ENCODE data around the gene VAV1. TPM values are rescaled to one million over a fixed set of nuclear protein-coding genes. Genes with fewer than 3 reads are reported as not detected.
A peak's percentile ranks its signal among the peaks of the same experiment; 100 is the strongest.

Gene VAV1
- total and polyA plus RNA-seq, 12 donors, result 1.1 to 21.1 (median 9.1) TPM

DNA sequence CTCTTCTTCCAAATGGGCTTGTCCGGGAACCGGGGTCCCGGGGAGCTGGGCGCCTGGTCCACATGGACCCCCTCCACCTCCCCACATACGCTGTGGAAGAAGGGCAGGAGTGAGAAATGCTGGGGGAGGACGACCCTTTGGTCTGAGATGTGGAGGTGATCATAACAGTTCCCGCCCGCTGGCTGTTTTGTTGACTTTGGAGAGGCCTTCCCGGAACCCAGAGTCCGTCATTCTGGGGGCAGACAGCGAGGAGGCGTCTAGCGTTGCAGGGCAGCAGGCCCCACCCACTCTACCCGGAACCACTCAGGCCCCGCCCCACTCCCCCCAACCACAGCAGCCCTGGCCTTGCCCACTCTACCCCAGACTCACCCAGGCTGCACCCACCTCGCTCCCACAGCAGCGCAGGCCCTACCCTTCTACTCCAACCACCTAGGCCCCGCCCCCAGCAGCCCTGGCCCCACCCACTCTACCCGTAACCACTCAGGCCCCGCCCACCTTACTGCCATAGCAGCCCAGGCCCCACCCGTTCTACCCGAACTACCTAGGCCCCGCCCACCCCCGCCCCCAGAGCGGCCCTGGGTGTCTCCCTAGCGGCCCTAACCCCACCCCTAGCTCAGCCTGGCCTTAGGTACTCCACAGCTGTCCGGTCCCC lies 42.2 kb upstream of the VAV1 start:
- H3K36me3 ChIP-seq (replicated peaks in 1 of 2), result peaks cover 0 to 19% of the 10 kb centered on the region in 2 donors
- peaks cover 3 to 14% of the 10 kb centered on the region in 2 donors for H3K4me1 ChIP-seq (replicated peaks in 1 of 2)
- intact Hi-C loops (cut with DNase I), result loop anchor here in 1 of 2 donors (10.0 kb wide), 1 partner anchor 205 kb away; no protein-coding TSS in a partner anchor
- H3K4me3 ChIP-seq, result peak overlapping the region in 1 of 4 donors; percentile 16
- peak; percentile 69 to 94 (median 83) for DNase-seq
- 55 to 78% (median 64%) methylated on average over 16 to 27 of the region's 27 CpGs for WGBS, 4 donors
- no peaks in the 10 kb centered on the region for H3K27me3 ChIP-seq
- peak overlapping the region in 2 of 5 donors; percentile 63 to 65 for H3K27ac ChIP-seq
- H3K9me3 ChIP-seq (replicated peaks in 1 of 3), result no peaks in the 10 kb centered on the region
- no peak for TF ChIP-seq POLR2A (IDR thresholded peaks at IDR 0.05)
- TF ChIP-seq, protein P1, sequence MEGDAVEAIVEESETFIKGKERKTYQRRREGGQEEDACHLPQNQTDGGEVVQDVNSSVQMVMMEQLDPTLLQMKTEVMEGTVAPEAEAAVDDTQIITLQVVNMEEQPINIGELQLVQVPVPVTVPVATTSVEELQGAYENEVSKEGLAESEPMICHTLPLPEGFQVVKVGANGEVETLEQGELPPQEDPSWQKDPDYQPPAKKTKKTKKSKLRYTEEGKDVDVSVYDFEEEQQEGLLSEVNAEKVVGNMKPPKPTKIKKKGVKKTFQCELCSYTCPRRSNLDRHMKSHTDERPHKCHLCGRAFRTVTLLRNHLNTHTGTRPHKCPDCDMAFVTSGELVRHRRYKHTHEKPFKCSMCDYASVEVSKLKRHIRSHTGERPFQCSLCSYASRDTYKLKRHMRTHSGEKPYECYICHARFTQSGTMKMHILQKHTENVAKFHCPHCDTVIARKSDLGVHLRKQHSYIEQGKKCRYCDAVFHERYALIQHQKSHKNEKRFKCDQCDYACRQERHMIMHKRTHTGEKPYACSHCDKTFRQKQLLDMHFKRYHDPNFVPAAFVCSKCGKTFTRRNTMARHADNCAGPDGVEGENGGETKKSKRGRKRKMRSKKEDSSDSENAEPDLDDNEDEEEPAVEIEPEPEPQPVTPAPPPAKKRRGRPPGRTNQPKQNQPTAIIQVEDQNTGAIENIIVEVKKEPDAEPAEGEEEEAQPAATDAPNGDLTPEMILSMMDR (IDR thresholded peaks at IDR 0.05), result no peak

DNA sequence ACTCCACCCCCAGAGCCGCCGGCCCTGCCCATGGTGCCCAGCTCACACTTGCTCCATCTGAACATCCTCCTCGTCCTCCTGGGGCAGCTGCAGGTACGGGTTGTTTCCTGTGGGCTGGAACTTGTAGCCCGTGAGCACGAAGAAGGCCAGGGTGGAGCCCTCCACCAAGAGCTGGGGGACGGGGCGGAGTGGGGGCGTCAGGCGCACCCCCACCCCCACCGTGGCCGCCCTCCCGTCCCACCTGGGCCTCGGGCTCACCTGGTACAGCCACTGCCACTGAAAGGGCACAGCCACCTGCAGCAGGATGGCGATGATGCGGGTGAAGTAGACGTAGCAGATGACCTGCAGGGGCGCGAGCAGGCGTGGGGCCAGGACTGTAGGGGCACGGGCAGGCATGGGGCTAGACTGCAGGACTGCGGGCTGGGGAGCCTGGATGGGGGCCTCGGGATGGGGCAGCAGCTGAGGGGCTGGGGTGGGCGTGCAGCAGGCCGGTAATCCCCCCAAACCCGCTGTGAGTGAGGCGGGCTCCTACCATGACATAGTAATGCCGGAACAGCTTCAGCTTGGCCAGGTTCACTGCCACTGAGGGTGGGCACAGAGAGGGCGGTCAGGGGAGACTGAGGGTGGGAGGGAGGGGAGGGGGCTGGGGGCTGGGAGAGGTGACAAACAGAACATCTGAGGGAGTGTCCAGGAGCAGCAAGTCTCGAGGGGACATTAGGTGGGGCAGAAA lies 41.4 kb upstream of the VAV1 start:
- Histone ChIP-seq H3K27me3 (no peaks in the 10 kb centered on the region), H3K4me1 (replicated peaks in 1 of 2) (peaks cover 4 to 14% of the 10 kb centered on the region in 2 donors), H3K9me3 (replicated peaks in 1 of 3) (no peaks in the 10 kb centered on the region), H3K4me3 (no peak overlapping the region), H3K36me3 (replicated peaks in 1 of 2) (peaks cover 0 to 19% of the 10 kb centered on the region in 2 donors), H3K27ac (peak overlapping the region in 1 of 5 donors; percentile 65)
- TF ChIP-seq, protein P1 (IDR thresholded peaks at IDR 0.05), result no peak
- peak in 1 of 7 donors; percentile 25 for DNase-seq
- WGBS, 4 donors, result 90 to 94% (median 91%) methylated on average over 15 to 30 of the region's 30 CpGs
- intact Hi-C loops (cut with DNase I), result loop anchor here in 1 of 2 donors (10.0 kb wide), 1 partner anchor 206 kb away; no protein-coding TSS in a partner anchor

DNA sequence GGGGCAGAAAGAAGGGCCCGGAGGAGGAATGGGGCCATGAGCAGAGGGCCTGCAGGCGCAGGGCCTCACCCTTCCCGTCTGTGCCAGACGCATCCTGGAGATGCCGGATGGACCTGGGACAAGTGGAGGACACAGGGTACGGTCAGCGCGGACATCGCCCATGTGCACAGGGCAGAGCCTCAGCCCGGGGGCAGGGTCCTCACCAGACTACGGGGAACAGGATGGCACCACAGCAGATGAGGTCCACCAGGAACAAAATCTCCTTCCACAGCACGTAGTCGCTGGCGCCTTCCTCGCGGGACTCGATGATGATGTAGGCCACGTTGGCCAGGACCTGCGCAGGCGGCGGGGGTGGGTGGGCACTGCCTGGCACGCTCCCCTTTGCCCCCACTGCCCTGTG lies 40.7 kb upstream of the VAV1 start:
- intact Hi-C loops (cut with DNase I), result loop anchor here in 1 of 2 donors (10.0 kb wide), 1 partner anchor 207 kb away; no protein-coding TSS in a partner anchor
- Histone ChIP-seq H3K36me3 (replicated peaks in 1 of 2) (peaks cover 0 to 19% of the 10 kb centered on the region in 2 donors), H3K27me3 (no peaks in the 10 kb centered on the region), H3K4me1 (replicated peaks in 1 of 2) (peaks cover 6 to 18% of the 10 kb centered on the region in 2 donors), H3K9me3 (replicated peaks in 1 of 3) (no peaks in the 10 kb centered on the region), H3K4me3 (no peak overlapping the region), H3K27ac (no peak overlapping the region)
- TF ChIP-seq, protein P1 (IDR thresholded peaks at IDR 0.05), result no peak
- TF ChIP-seq POLR2A (IDR thresholded peaks at IDR 0.05), result no peak
- no peak for DNase-seq
- 87 to 93% (median 92%) methylated on average over 22 of the region's 22 CpGs for WGBS, 4 donors

DNA sequence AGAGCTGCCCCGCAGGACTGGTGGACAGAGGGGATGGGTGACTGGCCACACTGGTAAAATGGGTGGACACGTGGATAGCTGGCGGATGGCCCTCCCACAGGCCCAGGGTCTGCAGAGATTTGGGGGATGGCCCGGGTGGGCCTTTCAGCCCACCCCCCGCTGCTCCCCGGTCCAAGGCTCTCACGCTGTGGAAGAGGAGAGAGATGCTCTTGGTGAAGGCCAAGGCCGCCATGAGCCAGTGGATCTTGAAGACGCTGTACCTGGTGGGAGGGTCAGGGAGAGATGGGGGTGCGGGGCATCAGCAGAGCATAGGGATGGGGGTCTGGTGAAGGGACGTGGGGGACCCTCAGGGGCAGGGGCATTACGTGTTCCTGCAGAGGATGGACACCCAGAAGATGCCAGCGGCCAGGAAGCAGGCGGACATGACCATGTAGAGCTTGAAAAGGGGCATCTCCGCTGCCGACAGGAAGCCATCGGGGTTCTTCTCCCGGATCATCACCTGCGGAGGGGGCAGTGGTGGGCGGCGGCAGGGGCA lies 39.6 kb upstream of the VAV1 start:
- Histone ChIP-seq H3K36me3 (replicated peaks in 1 of 2) (peaks cover 0 to 19% of the 10 kb centered on the region in 2 donors), H3K4me1 (replicated peaks in 1 of 2) (peaks cover 6 to 19% of the 10 kb centered on the region in 2 donors), H3K4me3 (no peak overlapping the region), H3K27ac (no peak overlapping the region), H3K27me3 (no peaks in the 10 kb centered on the region), H3K9me3 (replicated peaks in 1 of 3) (no peaks in the 10 kb centered on the region)
- TF ChIP-seq, protein P1 (IDR thresholded peaks at IDR 0.05), result no peak
- TF ChIP-seq POLR2A (IDR thresholded peaks at IDR 0.05), result no peak
- WGBS, 4 donors, result 85 to 92% (median 88%) methylated on average over 11 to 21 of the region's 21 CpGs
- intact Hi-C loops (cut with DNase I), result loop anchor here in 1 of 2 donors (10.0 kb wide), 1 partner anchor 208 kb away; no protein-coding TSS in a partner anchor
- peak in 1 of 7 donors; percentile 27 for DNase-seq
